Coronary artery (tissue), 2 donors: ENCODE measurements around the gene HEXIM1.

ENCODE experiments used
- DNase-seq: peaks from one replicate; pipeline ENCODE4 v3.0.0-alpha.2; 2017; ENCODE audit warnings: low spot score
- H3K27ac ChIP-seq, 2 donors: fragments of 200-600 bp; sonication (generic); one replicate each; pipeline ENCODE4 v1.5.1; 2016 to 2019
- H3K4me3 ChIP-seq: fragments of 200-600 bp; sonication (generic); 2 replicates; pipeline ENCODE4 v1.5.1; 2016; ENCODE audit warnings: mild to moderate bottlenecking, moderate library complexity
- TF ChIP-seq, protein P1 (sequence below): fragments of 200-600 bp; sonication (generic); IDR thresholded peaks from one replicate; pipeline ENCODE4 v1.5.1; 2019; ENCODE audit warnings: antibody characterized with exemption

HEXIM1 gene

DNA sequence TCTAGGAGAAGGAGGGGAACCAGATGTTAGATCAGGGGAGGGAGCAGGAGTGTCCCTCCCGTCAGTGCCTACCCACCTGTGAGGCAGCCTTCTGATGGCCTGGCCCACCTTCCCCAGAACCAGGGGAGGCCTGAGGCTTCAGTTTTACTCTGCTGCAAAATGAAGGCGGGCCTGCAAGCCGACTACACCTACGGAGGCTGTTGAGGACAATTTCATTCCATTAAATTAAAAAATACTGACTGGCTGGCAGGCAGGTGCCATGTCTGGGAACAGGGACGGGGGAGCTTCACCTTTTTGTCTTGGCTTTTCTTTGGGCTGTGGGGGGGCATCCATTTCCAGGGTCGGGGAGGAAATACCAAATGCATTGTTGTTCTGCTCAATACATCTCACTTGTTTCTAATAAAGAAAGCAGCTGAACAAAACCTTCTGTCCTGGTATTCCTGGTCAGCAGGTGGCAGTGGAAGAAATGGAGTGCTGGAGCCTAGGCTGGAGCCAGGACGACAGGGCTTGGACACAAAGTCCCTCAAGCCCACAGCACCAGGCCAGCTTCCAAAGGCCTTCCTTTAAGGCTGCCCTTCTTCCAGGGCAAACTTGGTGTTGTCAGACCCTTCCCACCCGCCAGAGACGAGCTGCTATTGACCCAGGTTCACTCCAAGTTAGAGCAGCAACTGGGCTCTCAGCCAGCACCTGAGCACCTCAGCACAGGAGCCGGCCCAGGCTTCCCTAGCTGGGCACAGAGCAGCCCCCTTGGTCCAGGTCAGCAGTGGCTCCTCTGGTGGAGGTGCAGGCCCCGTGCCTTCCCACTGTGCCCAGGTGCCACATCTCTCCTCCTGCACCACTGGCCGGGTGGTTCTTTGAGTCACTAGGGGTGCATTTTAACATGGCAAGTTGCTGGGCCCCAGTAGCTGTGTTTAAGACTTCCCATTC, 39.4 kb upstream of the HEXIM1 start:
- DNase-seq, result no peak
- TF ChIP-seq, protein P1, sequence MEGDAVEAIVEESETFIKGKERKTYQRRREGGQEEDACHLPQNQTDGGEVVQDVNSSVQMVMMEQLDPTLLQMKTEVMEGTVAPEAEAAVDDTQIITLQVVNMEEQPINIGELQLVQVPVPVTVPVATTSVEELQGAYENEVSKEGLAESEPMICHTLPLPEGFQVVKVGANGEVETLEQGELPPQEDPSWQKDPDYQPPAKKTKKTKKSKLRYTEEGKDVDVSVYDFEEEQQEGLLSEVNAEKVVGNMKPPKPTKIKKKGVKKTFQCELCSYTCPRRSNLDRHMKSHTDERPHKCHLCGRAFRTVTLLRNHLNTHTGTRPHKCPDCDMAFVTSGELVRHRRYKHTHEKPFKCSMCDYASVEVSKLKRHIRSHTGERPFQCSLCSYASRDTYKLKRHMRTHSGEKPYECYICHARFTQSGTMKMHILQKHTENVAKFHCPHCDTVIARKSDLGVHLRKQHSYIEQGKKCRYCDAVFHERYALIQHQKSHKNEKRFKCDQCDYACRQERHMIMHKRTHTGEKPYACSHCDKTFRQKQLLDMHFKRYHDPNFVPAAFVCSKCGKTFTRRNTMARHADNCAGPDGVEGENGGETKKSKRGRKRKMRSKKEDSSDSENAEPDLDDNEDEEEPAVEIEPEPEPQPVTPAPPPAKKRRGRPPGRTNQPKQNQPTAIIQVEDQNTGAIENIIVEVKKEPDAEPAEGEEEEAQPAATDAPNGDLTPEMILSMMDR, result no peak
- no peak overlapping the region for H3K4me3 ChIP-seq
- peak overlapping the region; percentile 24 to 87 for H3K27ac ChIP-seq

DNA sequence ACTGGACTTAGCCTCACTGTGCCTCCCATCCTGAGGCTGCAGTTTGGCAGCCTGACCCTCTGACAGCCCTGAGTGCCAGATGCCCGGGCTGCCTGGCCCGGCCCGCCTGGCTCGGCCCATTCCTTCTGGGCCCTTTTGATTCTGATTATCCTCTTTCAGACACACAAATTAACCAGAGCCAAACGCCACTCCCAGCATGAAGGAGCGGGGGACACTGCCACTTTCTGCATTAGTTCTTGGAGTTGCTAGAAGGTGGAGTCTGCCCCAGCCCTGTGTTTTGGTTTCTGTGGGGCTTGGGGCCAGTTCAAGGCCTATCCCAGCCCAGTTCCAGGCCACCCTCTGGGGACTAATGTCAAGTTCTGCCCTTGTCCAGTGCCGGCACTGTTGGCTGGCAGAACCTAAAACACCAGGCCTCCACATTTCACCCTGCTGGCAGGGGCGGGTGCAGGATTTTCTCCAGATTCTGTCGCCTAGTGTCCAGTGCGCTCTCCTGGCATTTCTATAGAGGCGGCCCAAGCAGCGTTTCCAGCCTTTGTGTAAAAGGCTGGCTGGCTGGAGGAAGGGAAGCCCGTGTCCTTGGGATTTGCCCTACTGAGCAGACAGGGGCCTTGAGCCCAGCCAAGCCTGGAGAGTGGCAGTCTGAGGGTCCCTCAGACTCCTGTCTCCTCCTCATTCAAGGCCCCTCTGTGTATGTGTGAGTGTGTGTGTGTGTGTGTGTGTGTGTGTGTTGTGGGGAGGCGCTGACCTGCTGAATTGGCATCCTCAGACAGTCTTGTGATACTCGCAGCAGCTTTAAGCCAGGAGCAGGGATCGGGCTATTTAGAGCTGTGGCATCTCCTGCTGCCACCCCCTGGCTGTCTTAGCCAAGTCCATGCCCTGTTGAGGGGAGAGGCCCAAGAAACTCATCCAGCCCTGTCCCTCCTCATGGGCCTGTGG, 37.3 kb upstream of the HEXIM1 start:
- TF ChIP-seq, protein P1, result no peak
- H3K4me3 ChIP-seq, result peak overlapping the region; percentile 33
- H3K27ac ChIP-seq, result peak overlapping the region; percentile 72 to 87
- no peak for DNase-seq

GRCh38 chr17:45111850-45112249, 36.4 kb upstream of the HEXIM1 start:
- Histone ChIP-seq H3K4me3 (no peak overlapping the region), H3K27ac (peak overlapping the region; percentile 72 to 87)
- TF ChIP-seq, protein P1, result no peak
- no peak for DNase-seq

DNA sequence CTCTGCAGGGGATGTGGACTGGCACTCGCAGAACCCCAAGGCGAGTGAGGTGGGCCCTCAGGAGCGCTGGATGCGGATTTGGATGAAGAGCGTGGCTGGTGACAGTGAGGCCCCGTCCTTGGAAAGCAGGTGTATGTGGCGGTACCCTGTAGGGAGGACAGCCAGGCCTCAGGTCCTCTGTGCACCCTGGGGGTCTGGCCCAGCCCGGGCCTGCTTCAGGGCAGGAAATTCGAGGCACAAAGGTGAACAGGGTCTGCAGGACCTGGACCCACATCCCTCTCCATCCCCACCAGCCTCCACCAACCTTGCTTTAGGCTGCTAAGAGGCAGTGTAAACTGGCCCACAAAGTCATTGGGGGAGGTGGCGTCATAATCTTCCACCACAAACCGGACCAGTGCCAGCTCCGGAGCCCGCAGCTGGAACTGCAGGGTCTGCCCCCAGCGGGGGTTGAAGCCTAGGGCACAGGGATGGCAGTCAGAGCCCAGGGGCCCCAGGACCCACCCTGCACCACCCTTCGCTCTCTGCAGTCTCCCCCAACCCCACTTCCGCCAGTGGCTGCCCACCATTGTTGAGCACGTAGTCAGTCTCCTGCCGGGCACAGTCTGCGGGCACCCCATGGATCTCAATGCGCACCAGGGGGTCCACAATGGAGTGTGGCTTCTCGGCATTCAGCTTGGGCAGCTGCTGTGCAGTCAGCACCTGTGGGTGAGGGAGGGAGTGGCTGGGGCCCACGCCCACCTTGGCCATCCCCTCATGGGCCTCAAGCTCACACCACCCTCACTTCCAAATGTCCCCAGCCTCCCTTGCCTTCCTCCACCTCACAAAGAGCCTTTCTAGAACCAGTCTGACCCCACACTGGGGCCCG, 35.5 kb upstream of the HEXIM1 start:
- Histone ChIP-seq H3K4me3 (no peak overlapping the region), H3K27ac (peak overlapping the region; percentile 72 to 87)
- DNase-seq, result no peak
- TF ChIP-seq, protein P1, result no peak

GRCh38 chr17:45113424-45113754, 34.9 kb upstream of the HEXIM1 start:
- no peak for DNase-seq
- H3K27ac ChIP-seq, result peak overlapping the region in 1 of 2 donors; percentile 87
- TF ChIP-seq, protein P1, result no peak

GRCh38 chr17:45114117-45114932, 34.0 kb upstream of the HEXIM1 start:
- Histone ChIP-seq H3K27ac (peak overlapping the region in 1 of 2 donors; percentile 87), H3K4me3 (no peak overlapping the region)
- DNase-seq, result no peak
- TF ChIP-seq, protein P1, result no peak

More at GRCh38 chr17:45113424-45113754, 34.9 kb upstream of the HEXIM1 start:
- H3K4me3 ChIP-seq, result no peak overlapping the region
